Urinary bladder (tissue), 4 donors: ENCODE measurements around the gene PROZ. TPM values are rescaled to one million over a fixed set of nuclear protein-coding genes. Genes with fewer than 3 reads are reported as not detected.

Experiments used
- DNase-seq: peaks from one replicate; pipeline ENCODE4 v3.0.0-alpha.2; 2015; ENCODE audit errors: extremely low spot score
- H3K27ac ChIP-seq: one replicate; pipeline ENCODE4 v1.5.1; 2013; ENCODE audit warnings: low read depth, mild to moderate bottlenecking, moderate library complexity
- H3K36me3 ChIP-seq: one replicate; pipeline ENCODE4 v1.6.1; 2013; ENCODE audit warnings: mild to moderate bottlenecking, moderate library complexity; ENCODE audit not compliant: insufficient read depth
- H3K4me1 ChIP-seq: one replicate; pipeline ENCODE4 v1.6.1; 2013; ENCODE audit warnings: mild to moderate bottlenecking, moderate library complexity; ENCODE audit not compliant: insufficient read depth
- H3K4me3 ChIP-seq: one replicate; pipeline ENCODE4 v1.5.1; 2013; ENCODE audit warnings: low read depth, low read length
- whole genome bisulfite sequencing: extraction: QIAGEN DNeasy Blood & Tissue Kit; methylation state at CpG from one replicate; pipeline ENCODE4 v1.1.7; 2013; 5-methylcytosine and 5-hydroxymethylcytosine counted together
- polyA plus RNA-seq: library from polyadenylated mRNA; stranded (reverse); fragments of 200-250 nt; gene quantifications from one replicate; pipeline ENCODE4 v1.2.3, GENCODE V29; 2013
- total RNA-seq: library from RNA; depleted of rRNA; stranded (reverse); fragments of >200 nt; gene quantifications from one replicate; pipeline ENCODE4 v1.2.3, GENCODE V29; 2014
- donor health status: healthy with polysubstance abuse.
- donor health status: healthy.

Gene PROZ
- total and polyA plus RNA-seq, 2 donors = not detected

GRCh38 chr13:113178896-113179167 is 20.4 kb downstream of the PROZ start:
- peaks cover 2% of the 10 kb centered on the region for H3K36me3 ChIP-seq
- no peak overlapping the region for H3K4me3 ChIP-seq
- H3K27ac ChIP-seq = no peak overlapping the region
- H3K4me1 ChIP-seq = no peaks in the 10 kb centered on the region
- 88% methylated on average over 3 of the region's 3 CpGs for WGBS
- DNase-seq = no peak

- no peak for DNase-seq
- 88% methylated on average over 28 of the region's 28 CpGs for WGBS
- Histone ChIP-seq H3K4me3 (no peak overlapping the region), H3K4me1 (no peaks in the 10 kb centered on the region), H3K27ac (no peak overlapping the region), H3K36me3 (peaks cover 2% of the 10 kb centered on the region)
These were observed 21.2 kb downstream of the PROZ start for GRCh38 chr13:113179374-113180230.

GRCh38 chr13:113182046-113182445 is 23.6 kb downstream of the PROZ start:
- H3K36me3 ChIP-seq = no peaks in the 10 kb centered on the region
- 91% methylated on average over 4 of the region's 4 CpGs for WGBS

GRCh38 chr13:113183450-113184129 is 25.1 kb downstream of the PROZ start:
- Histone ChIP-seq H3K4me3 (no peak overlapping the region), H3K36me3 (no peaks in the 10 kb centered on the region), H3K27ac (no peak overlapping the region), H3K4me1 (no peaks in the 10 kb centered on the region)
- WGBS = 89% methylated on average over 14 of the region's 14 CpGs
- DNase-seq = no peak

More at GRCh38 chr13:113182046-113182445, 23.6 kb downstream of the PROZ start:
- no peaks in the 10 kb centered on the region for H3K4me1 ChIP-seq
- no peak for DNase-seq
- H3K4me3 ChIP-seq = no peak overlapping the region
- H3K27ac ChIP-seq = no peak overlapping the region

GRCh38 chr13:113184568-113185440 is 26.4 kb downstream of the PROZ start:
- WGBS = 87% methylated on average over 22 of the region's 22 CpGs
- H3K27ac ChIP-seq = no peak overlapping the region
- H3K4me1 ChIP-seq = no peaks in the 10 kb centered on the region
- no peak overlapping the region for H3K4me3 ChIP-seq
- DNase-seq = no peak
- no peaks in the 10 kb centered on the region for H3K36me3 ChIP-seq

- Histone ChIP-seq H3K4me1 (no peaks in the 10 kb centered on the region), H3K27ac (peak overlapping the region; percentile 7), H3K36me3 (no peaks in the 10 kb centered on the region), H3K4me3 (no peak overlapping the region)
- WGBS = 81% methylated on average over 13 of the region's 13 CpGs
- no peak for DNase-seq
These were observed 27.8 kb downstream of the PROZ start for GRCh38 chr13:113186061-113186900.

GRCh38 chr13:113187263-113187669 is 28.8 kb downstream of the PROZ start:
- 61% methylated on average over 9 of the region's 9 CpGs for WGBS
- Histone ChIP-seq H3K27ac (no peak overlapping the region), H3K4me3 (no peak overlapping the region), H3K36me3 (no peaks in the 10 kb centered on the region), H3K4me1 (no peaks in the 10 kb centered on the region)
- DNase-seq = no peak

- Histone ChIP-seq H3K27ac (no peak overlapping the region), H3K36me3 (no peaks in the 10 kb centered on the region), H3K4me3 (no peak overlapping the region), H3K4me1 (no peaks in the 10 kb centered on the region)
- DNase-seq = no peak
- WGBS = 90% methylated on average over 23 of the region's 23 CpGs
These were observed 29.6 kb downstream of the PROZ start for GRCh38 chr13:113187883-113188665.

- no peak for DNase-seq
- 82% methylated on average over 4 of the region's 4 CpGs for WGBS
- Histone ChIP-seq H3K4me1 (no peaks in the 10 kb centered on the region), H3K4me3 (no peak overlapping the region), H3K27ac (no peak overlapping the region), H3K36me3 (peaks cover 6% of the 10 kb centered on the region)
These were observed 31.7 kb downstream of the PROZ start for GRCh38 chr13:113190181-113190580.

GRCh38 chr13:113192279-113192678 is 33.8 kb downstream of the PROZ start:
- no peaks in the 10 kb centered on the region for H3K4me1 ChIP-seq
- no peak overlapping the region for H3K27ac ChIP-seq
- WGBS = 84% methylated on average over 4 of the region's 4 CpGs
- H3K4me3 ChIP-seq = no peak overlapping the region
- DNase-seq = no peak
- H3K36me3 ChIP-seq = peaks cover 6% of the 10 kb centered on the region

- Histone ChIP-seq H3K27ac (no peak overlapping the region), H3K4me1 (no peaks in the 10 kb centered on the region), H3K4me3 (no peak overlapping the region), H3K36me3 (peaks cover 6% of the 10 kb centered on the region)
- WGBS = 91% methylated on average over 2 of the region's 2 CpGs
- DNase-seq = no peak
These were observed 34.5 kb downstream of the PROZ start for GRCh38 chr13:113192902-113193301.

GRCh38 chr13:113195360-113195759 is 36.9 kb downstream of the PROZ start:
- DNase-seq = no peak
- H3K27ac ChIP-seq = no peak overlapping the region
- H3K4me1 ChIP-seq = no peaks in the 10 kb centered on the region
- H3K36me3 ChIP-seq = peaks cover 11% of the 10 kb centered on the region
- 74% methylated on average over 6 of the region's 6 CpGs for WGBS
- H3K4me3 ChIP-seq = no peak overlapping the region
